HG03175 (cell line): ENCODE measurements around the gene EXD3.
"Not testable (repeated sequence)": the region's sequence is repeated elsewhere in the genome, so short reads cannot be mapped to it uniquely, and the experiment has no call there.

ENCODE experiments used
- ATAC-seq: cut with Tn5 transposase; IDR thresholded peaks from one replicate; pipeline ENCODE4 v1.9.1; 2021; ENCODE audit warnings: mild to moderate bottlenecking, moderate library complexity; ENCODE audit not compliant: unreplicated experiment

The EXD3 gene

DNA sequence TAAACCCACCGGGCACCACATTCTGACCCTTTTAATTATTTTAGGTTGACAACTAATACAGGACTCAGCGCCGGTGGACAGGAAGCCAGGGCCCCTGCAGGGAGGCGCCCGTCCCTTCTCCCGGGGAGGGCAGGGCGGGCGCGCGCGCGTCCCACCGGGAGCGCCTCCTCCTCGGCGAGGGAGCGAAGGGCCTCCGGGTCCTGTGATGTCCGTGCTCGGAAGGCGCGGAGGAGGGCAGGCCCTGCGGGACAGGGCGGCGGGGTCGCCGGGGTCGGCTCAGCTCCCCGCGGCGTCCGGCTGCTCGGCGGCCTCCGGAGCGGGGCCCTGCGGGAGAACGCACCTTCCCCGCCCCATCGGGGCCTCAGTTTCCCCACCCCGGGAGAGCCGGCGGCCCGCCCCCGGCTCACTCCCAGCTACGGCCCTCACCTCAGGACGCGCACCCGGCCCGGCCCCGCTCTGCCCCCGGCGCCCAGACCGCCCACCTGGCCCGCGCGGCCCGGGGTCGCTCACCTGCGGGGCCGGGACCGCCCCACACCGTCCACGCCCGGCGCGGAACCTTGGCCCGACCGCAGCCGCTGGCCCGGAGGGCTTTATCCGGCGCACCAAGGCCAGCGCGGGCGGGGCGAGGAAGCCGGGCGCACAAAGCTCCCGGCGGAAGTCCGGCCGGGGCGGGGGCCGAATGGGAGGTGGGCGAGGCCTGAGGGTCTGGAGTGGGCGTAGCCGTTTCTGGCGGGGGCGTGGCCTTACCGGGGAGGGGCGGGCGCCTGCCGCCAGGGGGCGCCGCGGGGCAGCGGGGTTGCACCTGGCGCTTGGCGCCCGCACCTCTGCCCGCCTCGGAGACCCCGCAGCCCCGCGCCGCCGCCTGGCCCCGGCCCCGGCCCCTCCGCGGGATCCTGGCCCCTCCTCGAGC is at the start of gene EXD3, which contains the start of gene NOXA1:
Gene EXD3, minus strand, starts transcription at position 559 of the 910 bp plus-strand sequence. CDS start 27,805 bp downstream, outside the sequence.
Gene NOXA1, plus strand, starts transcription at position 790 of the 910 bp plus-strand sequence. CDS start 137 bp downstream, outside the sequence.
- peak; percentile 82 for ATAC-seq

DNA sequence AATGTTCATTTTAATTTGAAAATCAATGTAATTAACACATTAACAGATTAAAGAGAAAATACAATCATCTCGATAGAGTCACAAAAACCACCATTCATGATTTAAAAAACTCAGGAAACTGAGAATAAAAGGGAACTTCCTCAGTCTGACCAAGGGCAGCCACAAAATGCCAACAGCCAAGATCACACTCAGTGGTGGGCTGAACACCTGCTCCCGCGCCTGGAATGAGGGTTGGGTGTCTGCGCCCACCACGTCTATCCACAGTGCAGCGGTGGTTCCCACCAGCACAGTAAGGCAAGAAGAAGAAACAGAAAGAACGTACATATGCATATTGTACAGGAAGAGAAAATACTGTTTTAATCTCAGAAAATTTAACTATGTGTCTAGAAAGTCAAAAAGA is 47.8 kb upstream of the EXD3 start:
- ATAC-seq, result no peak

DNA sequence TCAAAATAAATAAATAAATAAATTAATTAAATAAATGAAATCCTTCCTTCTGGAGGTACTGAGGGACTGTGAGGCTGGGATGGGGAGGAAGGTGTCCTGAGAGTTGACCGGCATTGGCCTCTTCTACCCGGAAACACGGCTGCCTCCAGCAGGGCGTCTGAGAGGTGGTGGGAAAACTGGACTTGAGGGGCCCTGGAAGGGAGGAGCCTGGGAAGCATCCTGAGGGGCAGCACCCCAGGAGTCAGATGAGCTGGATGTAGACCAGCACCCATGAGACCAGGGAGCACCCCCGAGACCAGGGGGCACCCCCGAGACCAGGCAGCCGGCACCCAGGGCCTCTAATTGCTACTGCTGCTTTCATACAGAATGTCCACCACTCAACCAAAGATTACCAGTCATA is 44.9 kb upstream of the EXD3 start:
- no peak for ATAC-seq

DNA sequence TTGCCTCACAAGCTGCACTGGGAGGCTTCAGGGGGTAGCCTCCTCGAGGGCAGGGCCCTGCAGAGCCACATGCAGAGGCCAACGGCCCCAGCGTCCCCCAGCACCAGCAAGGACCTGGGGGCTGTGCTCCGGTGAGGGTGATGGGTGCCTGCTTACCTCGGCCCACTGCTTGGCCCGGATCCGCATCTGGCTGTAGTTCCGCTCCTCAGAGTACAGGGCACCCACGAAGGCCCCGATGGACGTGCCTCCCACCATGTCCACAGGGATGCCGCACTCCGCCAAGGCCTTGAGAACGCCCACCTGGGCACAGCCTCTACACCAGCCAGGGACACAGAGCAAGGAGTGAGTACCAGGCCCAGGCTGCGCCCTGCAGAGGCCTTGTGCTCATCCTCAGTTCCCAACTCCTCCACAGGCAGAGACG is 44.2 kb upstream of the EXD3 start:
- ATAC-seq, result no peak

DNA sequence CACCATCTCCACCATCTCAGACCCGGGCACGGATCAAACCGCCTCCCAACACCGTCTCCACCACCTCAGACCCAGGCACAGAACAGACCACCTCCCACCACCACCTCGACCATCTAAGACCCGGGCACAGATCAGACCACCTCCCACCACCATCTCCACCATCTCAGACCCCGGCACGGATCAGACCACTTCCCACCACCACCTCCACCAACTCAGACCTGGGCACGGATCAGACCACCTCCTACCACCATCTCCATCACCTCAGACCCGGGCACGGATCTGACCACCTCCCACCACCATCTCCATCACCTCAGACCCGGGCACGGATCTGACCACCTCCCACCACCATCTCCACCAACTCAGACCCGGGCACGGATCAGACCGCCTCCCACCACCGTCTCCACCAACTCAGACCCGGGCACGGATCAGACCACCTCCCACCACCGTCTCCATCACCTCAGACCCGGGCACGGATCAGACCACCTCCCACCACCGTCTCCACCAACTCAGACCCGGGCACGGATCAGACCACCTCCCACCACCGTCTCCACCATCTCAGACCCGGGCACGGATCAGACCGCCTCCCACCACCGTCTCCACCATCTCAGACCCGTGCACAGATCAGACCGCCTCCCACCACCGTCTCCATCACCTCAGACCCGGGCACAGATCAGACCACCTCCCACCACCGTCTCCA is 43.6 kb upstream of the EXD3 start:
- not testable (repeated sequence) for ATAC-seq

- no peak for ATAC-seq
Measured at GRCh38 chr9:137465720-137466388, 42.9 kb upstream of the EXD3 start.

- ATAC-seq, result no peak
Measured at GRCh38 chr9:137465000-137465719, 42.2 kb upstream of the EXD3 start.

GRCh38 chr9:137464291-137464999 is 41.5 kb upstream of the EXD3 start:
- ATAC-seq, result no peak

GRCh38 chr9:137463931-137464290 is 40.9 kb upstream of the EXD3 start:
- ATAC-seq, result no peak

- ATAC-seq, result no peak
Measured at GRCh38 chr9:137462986-137463930, 40.3 kb upstream of the EXD3 start.

DNA sequence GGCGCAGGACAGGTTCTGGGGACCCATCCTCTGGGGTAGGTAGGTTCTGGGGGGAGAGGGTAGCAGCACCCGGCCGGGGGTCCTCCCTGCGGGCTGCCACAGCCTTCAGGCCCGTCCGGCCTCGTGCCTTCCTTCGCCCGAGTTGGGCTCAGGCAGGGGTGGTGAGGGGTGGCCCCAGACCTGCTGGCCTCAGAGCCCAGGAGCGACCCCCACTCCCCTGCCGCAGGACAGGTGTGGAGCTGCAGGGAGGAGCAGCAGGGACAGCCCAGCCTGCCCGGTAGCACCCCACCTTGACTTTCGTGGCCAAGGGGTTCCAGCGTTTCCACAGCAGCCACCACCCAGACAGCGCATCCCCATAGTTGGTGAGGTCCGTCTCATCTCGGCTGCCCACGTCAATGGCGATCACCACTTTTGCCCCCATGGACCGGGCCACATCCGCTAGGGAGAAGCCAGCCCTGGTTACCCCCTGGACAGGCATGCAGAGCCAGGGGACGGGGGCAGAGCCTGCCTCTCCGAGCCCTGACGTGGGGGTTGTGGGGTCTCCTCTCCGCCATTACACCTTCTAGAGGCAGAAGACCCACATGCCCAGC is 39.5 kb upstream of the EXD3 start:
- ATAC-seq, result no peak

DNA sequence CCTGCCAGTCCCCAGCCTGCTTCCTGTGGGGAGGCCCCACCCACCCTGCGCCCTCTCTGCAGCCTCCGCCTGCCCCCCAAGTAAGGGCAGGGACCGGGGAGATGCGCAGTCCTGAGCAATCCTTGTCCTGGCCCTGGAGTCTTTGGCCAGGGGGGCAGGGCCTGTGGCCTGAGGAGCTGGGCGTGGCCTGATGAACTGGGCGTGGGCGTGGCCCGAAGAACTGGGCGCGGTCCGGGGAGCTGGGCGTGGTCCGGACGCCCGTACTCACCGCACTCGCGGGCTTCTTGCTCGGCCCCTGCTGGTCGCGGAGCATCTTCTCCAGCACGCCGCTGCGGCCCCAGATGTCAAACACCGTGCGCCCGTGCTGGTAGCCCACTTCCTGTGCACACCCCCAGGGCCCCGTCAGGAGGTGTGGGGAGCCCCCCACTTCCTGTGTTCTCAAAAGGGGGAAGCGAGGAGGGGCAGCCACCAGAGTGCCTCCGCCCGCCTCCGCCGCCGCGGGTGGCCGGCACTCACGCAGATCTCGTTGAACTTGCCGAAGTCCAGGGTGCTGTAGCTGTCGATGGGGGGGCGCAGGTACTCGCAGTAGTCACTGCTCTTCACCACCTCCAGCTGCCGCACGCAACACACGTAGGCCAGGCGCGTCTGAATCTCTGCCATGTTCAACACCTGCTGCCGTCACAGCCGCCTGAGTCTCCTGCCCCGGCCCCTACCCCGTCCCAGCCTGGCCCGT is 38.9 kb upstream of the EXD3 start:
- no peak for ATAC-seq

GRCh38 chr9:137461316-137461662 is 38.3 kb upstream of the EXD3 start:
- no peak for ATAC-seq

DNA sequence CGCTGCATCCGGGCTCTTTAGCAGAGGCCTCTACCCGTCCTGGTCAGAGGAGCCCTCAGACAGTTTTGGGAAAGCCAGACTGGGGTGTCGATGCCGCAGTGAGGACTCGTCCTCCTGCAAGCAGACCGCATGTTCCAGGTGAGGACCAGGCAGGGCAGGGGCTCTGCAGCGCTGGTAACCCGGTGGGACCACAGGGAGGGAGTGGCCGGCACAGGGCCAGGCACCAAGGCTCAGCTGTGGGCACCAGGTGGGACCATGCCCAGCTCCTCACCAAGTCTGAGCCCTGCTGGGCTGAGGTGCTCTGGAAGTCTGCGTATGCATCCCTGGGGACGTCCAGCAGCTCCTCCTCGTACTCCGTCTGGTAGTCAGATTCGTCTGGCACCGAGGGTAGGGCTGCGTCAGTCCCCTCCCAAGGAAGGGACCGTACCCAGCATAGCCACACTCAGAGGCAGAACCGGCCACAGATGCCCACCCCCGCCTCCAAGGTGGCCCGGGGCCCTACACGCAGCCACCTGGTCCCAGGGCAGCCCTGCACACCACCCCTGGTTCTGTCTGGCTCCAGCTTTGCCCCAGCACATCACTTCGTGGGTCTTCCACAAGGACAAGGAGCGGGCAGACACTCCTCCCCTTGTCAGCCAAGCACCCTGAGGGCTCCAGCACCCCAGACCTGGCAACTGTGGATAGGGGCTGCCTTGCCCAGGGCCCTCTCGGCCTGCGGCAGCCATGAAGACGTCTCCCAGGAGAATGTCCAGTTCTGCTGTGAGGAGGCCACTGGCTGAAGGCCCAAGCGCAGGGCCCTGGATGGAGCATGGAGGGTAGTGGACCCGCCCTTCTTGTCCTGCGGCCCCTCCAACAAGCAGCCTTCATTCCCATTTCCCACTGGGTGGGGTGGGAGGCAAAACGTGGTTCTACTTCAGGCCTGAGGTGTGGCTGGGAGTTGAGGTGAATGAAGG is 37.7 kb upstream of the EXD3 start:
- no peak for ATAC-seq

DNA sequence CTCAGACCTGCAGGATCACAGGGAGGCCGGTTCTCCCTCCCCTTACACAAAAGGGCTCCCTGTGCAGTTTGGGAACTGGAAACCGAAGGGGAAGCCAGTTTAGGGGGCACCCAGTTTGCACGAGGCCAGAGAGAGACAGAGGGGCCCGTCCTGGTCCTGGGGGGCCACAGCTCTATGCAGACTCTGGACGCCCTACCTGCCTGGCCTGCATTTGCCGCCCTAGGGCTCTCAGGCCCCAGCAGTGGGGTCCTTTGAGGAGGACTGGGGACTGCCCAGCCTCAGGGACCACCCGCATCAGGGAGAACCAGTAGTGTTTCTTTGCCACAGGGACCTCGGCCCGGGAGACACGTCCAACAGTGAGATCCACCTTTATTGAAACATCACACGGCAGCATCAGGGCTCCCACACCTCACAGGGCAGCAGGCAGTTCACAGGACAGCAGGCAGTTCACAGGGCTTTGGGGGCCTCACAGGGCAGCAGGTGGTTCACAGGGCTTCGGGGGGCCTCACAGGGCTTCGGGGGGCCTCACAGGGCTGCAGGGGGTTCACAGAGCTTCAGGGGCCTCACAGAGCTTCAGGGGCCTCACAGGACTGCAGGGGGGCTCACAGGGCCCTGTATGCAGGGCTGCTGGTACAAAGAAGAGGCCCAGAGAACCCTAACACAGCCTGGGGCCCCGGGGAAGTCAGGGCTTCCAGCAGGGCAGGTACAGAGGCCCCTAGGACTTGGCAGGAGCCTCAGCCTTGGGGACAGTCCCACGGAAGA is 36.8 kb upstream of the EXD3 start:
- no peak for ATAC-seq

DNA sequence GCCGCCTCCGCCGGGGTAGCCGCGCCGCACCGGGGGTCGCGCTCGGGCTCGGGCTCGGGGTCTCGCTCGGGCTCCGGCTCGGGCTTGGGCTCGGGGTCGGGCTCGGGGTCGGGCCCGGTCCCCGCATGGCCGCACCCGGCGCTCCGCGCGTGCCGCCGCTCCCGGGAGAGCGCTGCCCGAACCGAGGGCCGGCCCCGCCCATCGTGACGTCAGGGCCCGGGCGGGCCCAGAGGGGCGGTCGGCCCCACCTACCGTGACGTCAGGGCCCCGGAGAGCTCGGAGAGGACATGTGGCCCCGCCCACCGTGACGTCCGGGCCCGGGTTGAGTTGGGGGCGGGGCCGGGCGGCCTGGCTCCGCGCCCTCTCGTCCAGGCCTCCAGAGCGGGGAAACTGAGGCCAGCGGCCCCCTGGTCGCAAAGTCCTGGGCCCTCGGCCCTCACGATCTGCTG is 36.2 kb upstream of the EXD3 start, which contains the start of gene NSMF:
Gene NSMF, minus strand, starts transcription at position 183 of the 449 bp plus-strand sequence. CDS start 232 bp downstream, outside the sequence.
- peak; percentile 72 for ATAC-seq
